Measurements from ENCODE around the gene ATP6V0E1.
A peak's percentile ranks its signal among the peaks of the same experiment; 100 is the strongest.

Gene ATP6V0E1

GRCh38 chr5:172979778-172980177 lies 3.8 kb upstream of the ATP6V0E1 start:
- no peak for TF ChIP-seq CTCF (IDR thresholded peaks at IDR 0.05; ENCODE audit: extremely low read depth, insufficient read depth, missing control alignments)
- no peak for DNase-seq (ENCODE audit: low spot score)
- in situ Hi-C loops (cut with MboI; ENCODE audit: low pct_unique_long_range_greater_than_20kb, low sequenced_read_pairs, unreplicated experiment), result loop anchor here (25.0 kb wide), 1 partner anchor 158 kb away; the partner anchor contains the start of gene BNIP1

- DNase-seq (ENCODE audit: low spot score), result no peak
- in situ Hi-C loops (cut with MboI; ENCODE audit: low pct_unique_long_range_greater_than_20kb, low sequenced_read_pairs, unreplicated experiment), result loop anchor here (25.0 kb wide), 1 partner anchor 155 kb away; the partner anchor contains the start of gene BNIP1
- TF ChIP-seq CTCF (IDR thresholded peaks at IDR 0.05; ENCODE audit: extremely low read depth, insufficient read depth, missing control alignments), result no peak
Measured at GRCh38 chr5:172981931-172982330, 1.6 kb upstream of the ATP6V0E1 start.

GRCh38 chr5:172984244-172984953 lies 828 bp downstream of the ATP6V0E1 start:
- peak; percentile 73 for TF ChIP-seq CTCF (IDR thresholded peaks at IDR 0.05; ENCODE audit: extremely low read depth, insufficient read depth, missing control alignments)
- in situ Hi-C loops (cut with MboI; ENCODE audit: low pct_unique_long_range_greater_than_20kb, low sequenced_read_pairs, unreplicated experiment), result loop anchor here (25.0 kb wide), 1 partner anchor 153 kb away; the partner anchor contains the start of gene BNIP1
- DNase-seq (ENCODE audit: low spot score), result peak; percentile 82

GRCh38 chr5:172985596-172985995 lies 2.0 kb downstream of the ATP6V0E1 start:
- in situ Hi-C loops (cut with MboI; ENCODE audit: low pct_unique_long_range_greater_than_20kb, low sequenced_read_pairs, unreplicated experiment), result loop anchor here (25.0 kb wide), 1 partner anchor 152 kb away; the partner anchor contains the start of gene BNIP1
- no peak for DNase-seq (ENCODE audit: low spot score)
- TF ChIP-seq CTCF (IDR thresholded peaks at IDR 0.05; ENCODE audit: extremely low read depth, insufficient read depth, missing control alignments), result no peak

GRCh38 chr5:172988276-172988675 lies 4.7 kb downstream of the ATP6V0E1 start:
- in situ Hi-C loops (cut with MboI; ENCODE audit: low pct_unique_long_range_greater_than_20kb, low sequenced_read_pairs, unreplicated experiment), result loop anchor here (25.0 kb wide), 1 partner anchor 149 kb away; the partner anchor contains the start of gene BNIP1
- no peak for DNase-seq (ENCODE audit: low spot score)

GRCh38 chr5:172990776-172991175 lies 7.2 kb downstream of the ATP6V0E1 start:
- in situ Hi-C loops (cut with MboI; ENCODE audit: low pct_unique_long_range_greater_than_20kb, low sequenced_read_pairs, unreplicated experiment), result loop anchor here (25.0 kb wide), 1 partner anchor 147 kb away; the partner anchor contains the start of gene BNIP1
- no peak for TF ChIP-seq CTCF (IDR thresholded peaks at IDR 0.05; ENCODE audit: extremely low read depth, insufficient read depth, missing control alignments)

More at GRCh38 chr5:172988276-172988675, 4.7 kb downstream of the ATP6V0E1 start:
- no peak for TF ChIP-seq CTCF (IDR thresholded peaks at IDR 0.05; ENCODE audit: extremely low read depth, insufficient read depth, missing control alignments)

More at GRCh38 chr5:172990776-172991175, 7.2 kb downstream of the ATP6V0E1 start:
- DNase-seq (ENCODE audit: low spot score), result no peak

Measured in GM13977 (cell line).